NCI-H2227 treated with DMSO at 0.1 percent for 48 hours (cell line): ENCODE results near the gene PGLYRP4.
"Not testable (repeated sequence)": the region's sequence is repeated elsewhere in the genome, so short reads cannot be mapped to it uniquely, and the experiment has no call there.

Experiments
- DNase-seq: peaks from one replicate; lab custom pipeline; 2025; lab: John Stamatoyannopoulos, UW

The PGLYRP4 gene

GRCh38 chr1:153337980-153338853 lies 10.4 kb downstream of the PGLYRP4 start:
- no peak for DNase-seq

GRCh38 chr1:153336650-153337049 lies 12.0 kb downstream of the PGLYRP4 start:
- no peak for DNase-seq

GRCh38 chr1:153333902-153334301 lies 14.7 kb downstream of the PGLYRP4 start:
- DNase-seq, result no peak

- no peak for DNase-seq
Measured at GRCh38 chr1:153324912-153325311, 23.7 kb downstream of the PGLYRP4 start.

- no peak for DNase-seq
Measured at GRCh38 chr1:153322568-153322967, 26.1 kb downstream of the PGLYRP4 start.

GRCh38 chr1:153318145-153318544 lies 30.5 kb downstream of the PGLYRP4 start:
- DNase-seq, result not testable (repeated sequence)

GRCh38 chr1:153316013-153316412 lies 32.6 kb downstream of the PGLYRP4 start:
- DNase-seq, result not testable (repeated sequence)

GRCh38 chr1:153314388-153314787 lies 34.3 kb downstream of the PGLYRP4 start:
- DNase-seq, result not testable (repeated sequence)

- DNase-seq, result no peak
Measured at GRCh38 chr1:153313288-153313687, 35.4 kb downstream of the PGLYRP4 start.

GRCh38 chr1:153312570-153313186 lies 36.0 kb downstream of the PGLYRP4 start, which contains the start of gene PGLYRP3:
TSS of gene PGLYRP3 (minus strand) at chr1:153312952. CDS start at chr1:153310665, 2,287 bp downstream.
- no peak for DNase-seq

- DNase-seq, result no peak
Measured at GRCh38 chr1:153310526-153310925, 38.1 kb downstream of the PGLYRP4 start.

- DNase-seq, result no peak
Measured at GRCh38 chr1:153309441-153309840, 39.2 kb downstream of the PGLYRP4 start.

GRCh38 chr1:153308540-153308939 lies 40.1 kb downstream of the PGLYRP4 start:
- DNase-seq, result no peak

GRCh38 chr1:153307221-153307600 lies 41.4 kb downstream of the PGLYRP4 start:
- DNase-seq, result no peak

- no peak for DNase-seq
Measured at GRCh38 chr1:153306303-153307220, 42.1 kb downstream of the PGLYRP4 start.

GRCh38 chr1:153305682-153306081 lies 43.0 kb downstream of the PGLYRP4 start:
- DNase-seq, result no peak

- DNase-seq, result no peak
Measured at GRCh38 chr1:153302308-153302707, 46.3 kb downstream of the PGLYRP4 start.

GRCh38 chr1:153293851-153294250 lies 54.8 kb downstream of the PGLYRP4 start:
- DNase-seq, result no peak

GRCh38 chr1:153293480-153293775 lies 55.2 kb downstream of the PGLYRP4 start:
- no peak for DNase-seq

GRCh38 chr1:153292740-153293479 lies 55.7 kb downstream of the PGLYRP4 start:
- DNase-seq, result no peak

- DNase-seq, result no peak
Measured at GRCh38 chr1:153292185-153292584, 56.5 kb downstream of the PGLYRP4 start.

GRCh38 chr1:153291514-153291913 lies 57.1 kb downstream of the PGLYRP4 start:
- no peak for DNase-seq
